Vagina (tissue), 2 donors: ENCODE results near the gene ACVR2B.

Source experiments
- POLR2A ChIP-seq, 2 donors: fragments of 450-650 bp; IDR thresholded peaks; one replicate each; pipeline ENCODE4 v1.6.1; 2017; ENCODE audit warnings: antibody characterized with exemption in 2 of 2, mild to moderate bottlenecking in 2 of 2, moderate library complexity in 2 of 2
- POLR2AphosphoS5 ChIP-seq, 2 donors: sonication (generic); formaldehyde crosslinking; IDR thresholded peaks; one replicate each; pipeline ENCODE4 v1.9.0; 2017; ENCODE audit warnings: antibody characterized with exemption in 2 of 2, mild to moderate bottlenecking in 2 of 2, low read depth in 1 of 2; ENCODE audit not compliant: insufficient read depth in 1 of 2
- TF ChIP-seq, protein P1 (sequence below), 3 experiments: fragments of 450-650 bp in 2 of 3; fragments of 200-600 bp in 1 of 3; sonication (generic) in 1 of 3; IDR thresholded peaks; one replicate each; pipeline ENCODE4 v1.5.1; 2017 to 2019; ENCODE audit warnings: antibody characterized with exemption in 3 of 3, mild to moderate bottlenecking in 2 of 3, moderate library complexity in 2 of 3

DNA sequence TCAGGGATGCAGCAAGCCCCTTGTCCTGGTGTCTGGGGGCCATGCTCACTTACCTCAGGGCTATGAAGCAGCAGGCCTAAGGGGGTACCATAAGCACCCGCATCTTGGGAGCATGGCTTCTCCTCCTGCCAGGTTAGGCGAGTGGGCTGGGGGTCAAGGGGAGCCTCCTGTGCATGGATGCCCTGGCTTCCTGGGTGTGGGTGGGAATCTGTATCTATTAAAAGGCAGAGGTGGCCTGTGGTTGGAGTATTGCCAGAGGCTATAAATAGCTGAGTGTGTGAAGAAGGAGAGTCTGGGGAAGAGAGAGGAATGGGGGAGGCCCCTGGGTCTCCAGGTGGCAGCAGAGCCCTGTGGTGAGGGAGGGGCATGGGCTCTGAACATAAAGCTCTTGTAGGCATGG is 19.5 kb downstream of the ACVR2B start:
- TF ChIP-seq, protein P1, sequence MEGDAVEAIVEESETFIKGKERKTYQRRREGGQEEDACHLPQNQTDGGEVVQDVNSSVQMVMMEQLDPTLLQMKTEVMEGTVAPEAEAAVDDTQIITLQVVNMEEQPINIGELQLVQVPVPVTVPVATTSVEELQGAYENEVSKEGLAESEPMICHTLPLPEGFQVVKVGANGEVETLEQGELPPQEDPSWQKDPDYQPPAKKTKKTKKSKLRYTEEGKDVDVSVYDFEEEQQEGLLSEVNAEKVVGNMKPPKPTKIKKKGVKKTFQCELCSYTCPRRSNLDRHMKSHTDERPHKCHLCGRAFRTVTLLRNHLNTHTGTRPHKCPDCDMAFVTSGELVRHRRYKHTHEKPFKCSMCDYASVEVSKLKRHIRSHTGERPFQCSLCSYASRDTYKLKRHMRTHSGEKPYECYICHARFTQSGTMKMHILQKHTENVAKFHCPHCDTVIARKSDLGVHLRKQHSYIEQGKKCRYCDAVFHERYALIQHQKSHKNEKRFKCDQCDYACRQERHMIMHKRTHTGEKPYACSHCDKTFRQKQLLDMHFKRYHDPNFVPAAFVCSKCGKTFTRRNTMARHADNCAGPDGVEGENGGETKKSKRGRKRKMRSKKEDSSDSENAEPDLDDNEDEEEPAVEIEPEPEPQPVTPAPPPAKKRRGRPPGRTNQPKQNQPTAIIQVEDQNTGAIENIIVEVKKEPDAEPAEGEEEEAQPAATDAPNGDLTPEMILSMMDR (IDR thresholded peaks at IDR 0.05) = no peak
- TF ChIP-seq POLR2A (IDR thresholded peaks at IDR 0.05) (no peak), POLR2AphosphoS5 (IDR thresholded peaks at IDR 0.05; ENCODE audit: insufficient read depth in 1 of 2, low read depth in 1 of 2) (no peak)
